Mesothelial cell of epicardium (in vitro differentiated cells): ENCODE measurements around the gene ASPG. TPM values are rescaled to one million over a fixed set of nuclear protein-coding genes. Genes with fewer than 3 reads are reported as not detected.

Experiments
- DNase-seq, 2 experiments: peaks; one replicate each; pipeline ENCODE4 v3.0.0; 2021; ENCODE audit warnings: low spot score in 2 of 2; ENCODE audit not compliant: unreplicated experiment in 2 of 2
- H3K27ac Mint-ChIP-seq: 2 replicates; pipeline ENCODE4 v1.8.0; 2021; ENCODE audit warnings: mixed read lengths
- H3K27me3 Mint-ChIP-seq: 2 replicates; pipeline ENCODE4 v1.8.0; 2021; ENCODE audit warnings: low read depth, mixed read lengths
- H3K36me3 Mint-ChIP-seq: 2 replicates; pipeline ENCODE4 v1.8.0; 2021; ENCODE audit warnings: mixed read lengths
- H3K4me1 Mint-ChIP-seq: 2 replicates; pipeline ENCODE4 v1.8.0; 2021; ENCODE audit warnings: mixed read lengths
- H3K4me3 Mint-ChIP-seq: 2 replicates; pipeline ENCODE4 v1.8.0; 2021; ENCODE audit warnings: mild to moderate bottlenecking, moderate library complexity, mixed read lengths
- H3K9me3 Mint-ChIP-seq: 2 replicates; pipeline ENCODE4 v1.8.0; 2021; ENCODE audit warnings: mixed read lengths
- CTCF ChIP-seq: fragments of 200-600 bp; sonication (generic); IDR thresholded peaks from one replicate; pipeline ENCODE4 v1.5.0; 2021; ENCODE audit warnings: antibody characterized with exemption; ENCODE audit not compliant: unreplicated experiment
- total RNA-seq: library from RNA; stranded (reverse); gene quantifications from 3 replicates; pipeline ENCODE4 v1.2.1, GENCODE V29; 2021

ASPG gene
- total RNA-seq, 1 donor from 2014 or later: 3.3 TPM

- Mint-ChIP-seq H3K9me3 (no peaks in the 10 kb centered on the region), H3K4me1 (peaks cover 12% of the 10 kb centered on the region), H3K36me3 (no peaks in the 10 kb centered on the region), H3K27ac (no peak overlapping the region), H3K4me3 (no peak overlapping the region), H3K27me3 (peaks cover 20% of the 10 kb centered on the region)
- peak; percentile 14 to 34 for DNase-seq
- TF ChIP-seq CTCF: no peak
Observed at GRCh38 chr14:104110491-104111209, 25.1 kb downstream of the ASPG start.

- TF ChIP-seq CTCF: no peak
- Mint-ChIP-seq H3K4me3 (no peak overlapping the region), H3K27ac (no peak overlapping the region), H3K9me3 (no peaks in the 10 kb centered on the region), H3K36me3 (no peaks in the 10 kb centered on the region), H3K27me3 (peaks cover 26% of the 10 kb centered on the region), H3K4me1 (peaks cover 16% of the 10 kb centered on the region)
- peak; percentile 13 to 35 for DNase-seq
Observed at GRCh38 chr14:104111301-104112112, 26.0 kb downstream of the ASPG start.

GRCh38 chr14:104112113-104112505 lies 26.6 kb downstream of the ASPG start:
- H3K27me3 Mint-ChIP-seq: peaks cover 26% of the 10 kb centered on the region
- DNase-seq: peak; percentile 10 to 17
- no peak for TF ChIP-seq CTCF
- H3K9me3 Mint-ChIP-seq: no peaks in the 10 kb centered on the region
- no peak overlapping the region for H3K4me3 Mint-ChIP-seq
- H3K4me1 Mint-ChIP-seq: peaks cover 16% of the 10 kb centered on the region
- H3K27ac Mint-ChIP-seq: no peak overlapping the region
- H3K36me3 Mint-ChIP-seq: no peaks in the 10 kb centered on the region

- DNase-seq: peak; percentile 12 to 33
- TF ChIP-seq CTCF: no peak
- no peak overlapping the region for H3K4me3 Mint-ChIP-seq
- no peaks in the 10 kb centered on the region for H3K9me3 Mint-ChIP-seq
- H3K4me1 Mint-ChIP-seq: peaks cover 16% of the 10 kb centered on the region
- no peaks in the 10 kb centered on the region for H3K36me3 Mint-ChIP-seq
- H3K27ac Mint-ChIP-seq: no peak overlapping the region
- H3K27me3 Mint-ChIP-seq: peaks cover 29% of the 10 kb centered on the region
Observed at GRCh38 chr14:104112609-104113571, 27.4 kb downstream of the ASPG start.

- peak; percentile 14 to 36 for DNase-seq
- peaks cover 16% of the 10 kb centered on the region for H3K4me1 Mint-ChIP-seq
- H3K27ac Mint-ChIP-seq: no peak overlapping the region
- H3K27me3 Mint-ChIP-seq: peaks cover 38% of the 10 kb centered on the region
- H3K36me3 Mint-ChIP-seq: no peaks in the 10 kb centered on the region
- H3K4me3 Mint-ChIP-seq: no peak overlapping the region
- H3K9me3 Mint-ChIP-seq: no peaks in the 10 kb centered on the region
- TF ChIP-seq CTCF: no peak
Observed at GRCh38 chr14:104113631-104114420, 28.3 kb downstream of the ASPG start.
